ENCODE data around the gene POTEB.
"Not testable (repeated sequence)": the region's sequence is repeated elsewhere in the genome, so short reads cannot be mapped to it uniquely, and the experiment has no call there.

The POTEB gene

GRCh38 chr15:21877635-21878034 lies at the start of gene POTEB:
POTEB (minus strand) TSS chr15:21877735; CDS start chr15:21877246, 489 bp downstream.
- not testable (repeated sequence) for DNase-seq

- DNase-seq: not testable (repeated sequence)
Measured at GRCh38 chr15:21890955-21891354, 13.4 kb upstream of the POTEB start.

- not testable (repeated sequence) for DNase-seq
Measured at GRCh38 chr15:21889542-21889941, 12.0 kb upstream of the POTEB start.

GRCh38 chr15:21838831-21839230 lies 38.7 kb downstream of the POTEB start:
- not testable (repeated sequence) for DNase-seq

All from NCI-H748 treated with DMSO at 0.1 percent for 48 hours (cell line).